HG02981 (cell line): ENCODE results near the gene LITAF.
"Not testable (repeated sequence)": the region's sequence is repeated elsewhere in the genome, so short reads cannot be mapped to it uniquely, and the experiment has no call there.

Experiments used
- ATAC-seq: cut with Tn5 transposase; IDR thresholded peaks from one replicate; pipeline ENCODE4 v1.9.1; 2021; ENCODE audit warnings: mild to moderate bottlenecking, moderate library complexity; ENCODE audit not compliant: unreplicated experiment

LITAF gene

GRCh38 chr16:11524098-11524760 is 62.5 kb downstream of the LITAF start:
- ATAC-seq, result no peak

GRCh38 chr16:11521055-11521454 is 65.7 kb downstream of the LITAF start:
- no peak for ATAC-seq

- no peak for ATAC-seq
Observed at GRCh38 chr16:11520442-11520841, 66.3 kb downstream of the LITAF start.

- ATAC-seq, result no peak
Observed at GRCh38 chr16:11517961-11518360, 68.8 kb downstream of the LITAF start.

- ATAC-seq, result no peak
Observed at GRCh38 chr16:11515540-11516430, 70.9 kb downstream of the LITAF start.

- no peak for ATAC-seq
Observed at GRCh38 chr16:11514283-11514682, 72.4 kb downstream of the LITAF start.

GRCh38 chr16:11513366-11513765 is 73.4 kb downstream of the LITAF start:
- ATAC-seq, result not testable (repeated sequence)

- no peak for ATAC-seq
Observed at GRCh38 chr16:11511801-11512200, 74.9 kb downstream of the LITAF start.

GRCh38 chr16:11511328-11511727 is 75.4 kb downstream of the LITAF start:
- ATAC-seq, result no peak

- ATAC-seq, result no peak
Observed at GRCh38 chr16:11510178-11510973, 76.3 kb downstream of the LITAF start.

GRCh38 chr16:11507991-11508390 is 78.7 kb downstream of the LITAF start:
- ATAC-seq, result no peak

GRCh38 chr16:11507350-11507749 is 79.4 kb downstream of the LITAF start:
- no peak for ATAC-seq

- ATAC-seq, result no peak
Observed at GRCh38 chr16:11506741-11507305, 79.9 kb downstream of the LITAF start.

- ATAC-seq, result not testable (repeated sequence)
Observed at GRCh38 chr16:11504261-11504660, 82.5 kb downstream of the LITAF start.

- ATAC-seq, result no peak
Observed at GRCh38 chr16:11503566-11503965, 83.2 kb downstream of the LITAF start.

GRCh38 chr16:11502239-11502638 is 84.5 kb downstream of the LITAF start:
- no peak for ATAC-seq

GRCh38 chr16:11501632-11502031 is 85.1 kb downstream of the LITAF start:
- no peak for ATAC-seq

GRCh38 chr16:11500700-11501346 is 85.9 kb downstream of the LITAF start:
- no peak for ATAC-seq

GRCh38 chr16:11499295-11500089 is 87.2 kb downstream of the LITAF start:
- ATAC-seq, result no peak

GRCh38 chr16:11498683-11499082 is 88.0 kb downstream of the LITAF start:
- ATAC-seq, result no peak
